Amniotic epithelial cell (primary cell): Measurements from ENCODE around the gene ANKRD55.
"Not testable (repeated sequence)": the region's sequence is repeated elsewhere in the genome, so short reads cannot be mapped to it uniquely, and the experiment has no call there.

Experiments used
- DNase-seq: peaks from one replicate; pipeline ENCODE4 v3.0.0-alpha.2; 2010; ENCODE audit warnings: low read depth

The ANKRD55 gene

DNA sequence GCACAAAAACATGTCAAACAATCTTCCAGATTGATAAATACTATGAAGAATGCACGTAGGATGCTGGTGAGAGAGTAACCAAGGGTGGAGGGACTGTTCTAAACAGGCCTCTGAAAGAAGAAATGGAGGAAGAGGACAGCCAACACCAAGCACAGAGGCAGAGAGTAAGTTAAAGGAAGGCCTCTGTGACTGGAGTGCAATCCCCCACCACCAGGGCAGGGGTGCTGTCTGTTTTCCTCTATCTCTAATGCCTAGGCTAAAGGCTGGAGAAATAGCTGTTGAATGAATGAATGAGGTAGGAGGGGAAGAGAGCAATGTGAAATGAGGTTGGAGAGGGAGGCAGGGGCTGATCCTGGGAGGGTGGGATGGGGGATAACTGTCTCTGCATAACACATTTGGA lies 88.9 kb downstream of the ANKRD55 start:
- no peak for DNase-seq

DNA sequence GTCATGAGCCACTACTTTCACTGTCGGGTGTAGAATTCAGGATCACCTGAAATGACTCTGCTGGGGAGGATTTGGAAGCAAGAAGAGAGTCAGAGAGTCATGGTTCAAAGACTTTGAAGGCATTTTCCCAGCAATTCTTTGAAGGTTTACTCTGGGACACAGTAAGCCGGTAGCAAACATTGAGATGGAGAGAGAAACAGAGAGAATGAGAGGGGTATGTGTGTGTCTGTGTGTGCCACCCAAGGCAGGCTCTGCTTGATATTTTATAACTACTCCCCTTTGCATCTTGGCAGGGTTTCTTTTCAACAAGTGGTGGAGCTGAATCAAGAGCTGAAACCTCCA lies 89.8 kb downstream of the ANKRD55 start:
- no peak for DNase-seq

DNA sequence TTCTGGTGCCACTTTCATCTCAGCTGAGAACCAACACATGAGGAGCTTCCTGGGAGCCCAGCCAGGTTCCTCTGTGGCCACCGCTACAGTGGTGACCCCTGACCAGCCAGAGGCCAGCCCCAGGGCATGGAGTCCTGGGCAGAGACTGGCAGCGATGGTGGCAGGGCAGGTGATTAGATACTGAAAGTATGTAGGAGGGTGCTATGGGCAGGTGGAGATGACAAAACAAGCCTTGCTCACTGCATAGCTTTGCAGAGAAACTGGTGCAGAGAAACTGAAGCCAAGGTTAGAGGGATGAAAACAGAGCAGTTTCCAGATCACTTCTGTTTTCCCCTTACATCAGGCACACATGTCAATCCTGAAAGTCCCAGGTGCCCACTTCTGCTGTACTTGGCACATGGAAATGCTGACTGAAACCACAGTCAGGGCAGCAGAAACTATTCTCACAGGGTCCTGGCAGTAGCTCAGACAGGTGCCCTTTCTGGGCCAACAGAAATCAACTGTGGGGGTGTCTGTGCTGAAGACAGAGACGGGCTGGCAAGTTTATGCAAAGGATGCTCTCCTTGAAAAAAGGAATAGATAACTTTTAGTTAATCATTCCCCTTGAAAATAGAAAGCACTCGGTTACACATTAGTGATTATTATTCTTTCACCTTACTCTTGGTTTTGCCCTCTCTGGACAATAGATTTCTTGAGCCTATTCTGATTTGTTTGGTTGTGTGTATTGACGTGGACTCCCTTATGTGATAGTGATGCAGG lies 90.3 kb downstream of the ANKRD55 start:
- no peak for DNase-seq

DNA sequence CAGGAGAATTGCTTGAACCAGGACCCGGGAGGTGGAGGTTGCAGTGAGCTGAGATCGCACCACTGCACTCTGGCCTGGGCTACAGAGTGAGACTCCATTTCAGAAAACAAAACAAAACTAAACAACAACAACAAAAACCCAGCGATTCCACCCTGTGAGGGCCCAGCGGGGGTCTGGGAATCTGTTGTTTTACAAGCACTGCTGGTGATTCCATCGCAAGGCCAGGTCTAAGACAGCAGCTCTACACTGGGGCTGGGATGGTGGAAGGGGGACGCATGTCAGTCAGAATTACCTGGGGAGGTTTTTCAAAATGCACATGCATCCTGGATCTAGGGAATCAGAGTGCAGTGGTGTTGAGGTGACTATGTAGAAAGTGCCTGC lies 90.9 kb downstream of the ANKRD55 start:
- DNase-seq: no peak

DNA sequence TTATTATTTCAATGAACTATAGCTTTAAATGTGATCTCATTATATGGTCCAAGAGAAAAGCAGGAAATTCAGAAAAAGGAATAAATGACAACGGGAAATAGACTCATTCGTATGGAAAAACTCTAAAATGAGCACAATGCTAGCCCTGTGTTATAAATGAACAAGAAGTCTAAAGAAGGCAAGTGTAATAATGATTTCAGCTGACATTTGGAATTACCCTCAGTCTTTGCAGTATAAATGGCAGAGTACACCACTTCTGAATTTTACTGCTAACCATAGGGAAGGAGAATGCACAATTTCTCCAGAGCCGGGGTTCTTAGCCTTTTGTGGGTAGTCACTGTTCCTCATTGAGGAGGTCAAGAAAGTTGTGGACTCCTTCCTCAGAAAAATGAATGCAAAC lies 93.1 kb downstream of the ANKRD55 start:
- DNase-seq: no peak

DNA sequence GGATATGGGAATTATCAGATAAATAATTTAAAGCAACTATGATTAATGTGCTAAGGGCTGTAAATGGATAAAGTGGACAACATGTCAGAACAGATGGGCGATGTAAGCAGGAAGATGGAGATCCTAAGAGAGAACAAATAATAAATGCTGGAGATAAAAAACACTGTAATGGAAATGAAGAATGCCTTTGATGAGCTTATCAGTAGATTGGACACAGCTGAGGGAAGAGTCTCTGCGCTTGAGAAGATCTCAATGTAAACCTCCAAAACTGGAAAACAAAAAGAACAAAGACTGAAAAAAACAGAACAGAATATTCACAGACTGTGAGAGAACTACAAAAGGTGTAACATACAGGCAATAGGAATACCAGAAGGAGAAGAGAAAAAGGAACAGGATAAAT lies 102.5 kb downstream of the ANKRD55 start:
- no peak for DNase-seq

DNA sequence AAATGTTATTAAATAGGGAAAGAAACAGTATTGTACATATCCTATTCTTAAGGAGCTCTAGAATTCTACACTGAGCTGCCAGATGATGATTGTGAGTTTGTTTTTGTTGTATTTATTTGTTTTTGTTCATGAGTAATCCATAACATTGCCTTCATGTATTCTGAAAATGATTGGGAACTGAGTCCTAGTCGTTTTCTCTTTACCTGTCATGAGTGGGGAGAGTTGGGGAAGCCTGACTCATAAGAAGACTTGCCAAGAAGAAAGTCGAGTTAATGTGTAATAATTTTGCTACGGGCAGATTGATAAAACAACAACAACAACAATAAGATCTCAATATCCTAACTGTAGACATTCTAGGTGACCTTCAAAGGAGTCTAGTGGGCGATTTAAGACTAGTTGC lies 103.8 kb downstream of the ANKRD55 start:
- DNase-seq: no peak

DNA sequence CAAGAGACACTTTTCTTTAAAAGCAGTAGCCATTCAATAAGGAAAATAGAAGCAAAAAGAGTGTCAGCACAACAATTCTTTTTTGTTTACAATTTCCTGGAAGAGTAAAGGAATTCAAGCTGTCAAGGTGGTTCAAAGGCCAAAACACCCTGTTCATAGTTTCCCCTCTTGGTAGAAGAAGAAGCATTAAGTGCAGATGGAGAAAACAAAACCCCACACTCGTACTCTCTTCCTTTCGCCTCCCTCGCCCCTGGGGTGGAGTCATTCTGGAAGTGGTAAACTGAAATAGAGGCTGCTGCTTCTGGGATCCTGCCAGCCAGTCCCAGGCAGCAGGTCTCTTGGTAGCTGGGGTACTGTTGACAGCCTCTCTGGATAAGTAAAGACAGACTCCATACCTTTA lies 105.0 kb downstream of the ANKRD55 start:
- no peak for DNase-seq

DNA sequence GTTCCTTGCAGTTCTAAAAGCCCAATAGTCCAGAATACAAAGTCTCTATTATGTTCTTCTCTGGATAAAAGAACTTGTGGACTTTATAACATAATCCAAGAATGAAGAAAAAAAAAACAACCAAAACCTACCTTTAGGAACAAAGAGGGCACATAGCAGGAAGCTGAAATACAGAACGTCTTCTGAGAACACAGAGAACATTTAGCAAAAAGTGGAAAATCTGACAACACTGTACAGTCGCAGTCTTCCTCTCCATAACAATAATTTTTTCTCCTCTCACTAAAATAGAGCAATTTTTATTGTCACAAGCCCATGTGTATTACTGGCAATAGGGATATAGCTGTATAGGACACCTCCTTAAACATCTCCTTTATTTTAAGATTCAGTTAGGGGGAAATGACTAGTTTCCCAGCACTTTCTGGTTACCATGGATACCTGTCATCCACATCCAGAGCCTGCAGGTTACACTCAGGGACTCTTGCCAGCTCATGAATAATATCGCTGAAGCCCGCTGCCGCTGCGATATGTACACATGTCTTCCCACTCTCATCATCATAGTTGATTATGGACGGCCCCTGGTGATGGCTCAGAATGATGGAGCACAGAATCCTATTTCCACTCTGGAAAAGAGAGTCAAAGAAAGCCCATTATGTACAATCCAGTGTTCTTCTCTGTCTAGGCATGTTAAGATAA lies 106.5 kb downstream of the ANKRD55 start:
- peak; percentile 72 for DNase-seq

DNA sequence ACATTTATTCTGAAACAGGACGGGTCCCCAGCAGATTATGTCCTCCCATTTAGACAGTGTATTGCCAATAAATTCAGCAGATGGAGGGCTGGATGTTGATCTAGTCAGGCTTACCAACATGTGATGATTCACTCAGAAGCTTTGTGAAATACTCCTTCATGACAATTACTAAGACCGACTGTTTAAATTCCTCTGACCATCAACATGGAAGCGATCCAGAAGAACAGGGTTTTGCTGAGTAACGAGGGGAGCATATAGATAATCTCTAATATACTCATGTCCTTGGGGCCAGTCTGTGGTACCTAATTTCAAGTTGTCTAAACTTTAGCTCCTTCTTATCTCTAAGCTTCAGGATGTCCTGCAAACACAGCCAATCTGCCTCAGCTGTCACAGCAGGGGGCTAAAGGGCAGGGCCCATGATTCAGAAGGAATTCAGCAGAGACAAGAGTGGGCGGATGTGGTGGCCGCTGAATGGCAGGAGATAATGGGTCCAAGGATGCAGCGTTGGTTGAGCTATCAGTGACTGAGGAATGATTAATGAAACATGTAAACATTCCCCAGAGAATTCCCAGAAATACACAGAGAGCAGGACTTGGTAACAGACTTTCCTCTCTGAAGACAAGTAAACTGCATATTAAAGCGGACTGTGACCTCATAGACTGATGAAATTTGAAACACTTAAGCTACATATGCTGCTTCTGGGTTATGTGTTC lies 109.4 kb downstream of the ANKRD55 start:
- peak; percentile 100 for DNase-seq

DNA sequence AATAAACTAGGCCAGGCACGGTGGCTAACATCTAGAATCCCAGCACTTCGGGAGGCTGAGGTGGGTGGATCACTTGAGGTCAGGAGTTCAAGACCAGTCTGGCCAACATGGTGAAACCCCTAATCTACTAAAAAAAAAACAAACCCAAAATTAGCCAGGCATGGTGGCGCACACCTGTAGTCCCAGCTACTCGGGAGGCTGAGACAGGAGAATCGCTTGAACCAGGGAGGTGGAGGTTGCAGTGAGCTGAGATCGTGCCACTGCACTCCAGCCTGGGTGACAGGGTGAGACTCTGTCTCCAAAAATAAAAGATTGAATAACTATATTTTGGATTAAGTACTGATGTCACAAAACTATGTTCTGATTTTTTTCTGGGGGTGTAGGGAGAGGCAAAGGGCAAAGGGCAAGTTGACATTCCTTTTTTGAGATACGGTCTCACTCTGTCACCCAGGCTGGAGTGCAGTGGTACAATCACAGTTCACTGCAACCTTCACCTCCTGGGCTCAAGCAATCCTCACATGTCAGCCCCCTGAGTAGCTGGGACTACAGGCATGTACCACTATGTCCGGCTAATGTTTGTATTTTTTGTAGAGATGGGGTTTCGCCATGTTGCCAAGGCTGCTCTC lies 110.7 kb downstream of the ANKRD55 start:
- not testable (repeated sequence) for DNase-seq

DNA sequence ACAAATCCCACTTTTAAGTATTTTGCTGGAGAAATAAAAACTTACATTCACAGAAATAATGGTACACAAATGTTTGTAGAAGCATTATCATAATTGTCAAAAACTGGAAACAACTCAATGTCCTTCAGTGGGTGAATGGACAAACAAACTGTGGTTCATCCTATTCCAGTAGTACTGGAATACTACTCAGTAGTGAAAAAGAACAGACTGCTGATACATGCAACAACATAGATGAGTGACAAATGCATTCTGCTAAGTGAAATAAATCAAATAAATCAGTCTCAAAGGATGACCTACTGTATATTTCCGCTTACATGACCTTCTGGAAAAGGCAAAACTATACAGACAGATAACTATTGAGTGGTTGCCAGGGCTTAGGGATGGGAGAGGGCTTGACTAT lies 114.1 kb downstream of the ANKRD55 start:
- no peak for DNase-seq

DNA sequence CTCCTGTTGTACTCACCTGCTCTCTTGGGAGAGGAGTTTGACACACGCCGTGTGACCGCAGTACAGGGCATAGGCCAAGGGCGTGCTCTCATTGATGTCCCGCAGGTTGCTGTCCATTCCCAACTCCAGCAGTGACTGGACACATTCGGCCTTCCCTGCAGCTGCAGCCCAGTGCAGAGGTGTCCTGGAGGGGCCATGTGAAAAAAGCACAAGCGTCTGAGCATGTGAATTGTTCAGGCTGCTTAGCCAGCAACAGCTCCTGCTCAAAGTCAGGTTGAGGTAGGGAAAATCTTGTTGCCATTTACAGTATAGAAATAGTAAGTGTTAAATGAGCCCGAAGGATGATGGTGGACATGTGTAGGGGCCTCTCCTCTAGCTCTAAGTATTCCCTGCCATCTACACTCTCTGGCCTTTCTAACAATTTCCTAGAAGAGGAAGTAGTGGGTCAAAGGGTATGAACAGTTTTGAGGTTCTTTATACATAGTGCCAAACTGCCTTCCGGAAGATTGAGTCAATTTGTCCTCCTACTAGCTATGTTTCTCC lies 116.5 kb downstream of the ANKRD55 start:
- no peak for DNase-seq

DNA sequence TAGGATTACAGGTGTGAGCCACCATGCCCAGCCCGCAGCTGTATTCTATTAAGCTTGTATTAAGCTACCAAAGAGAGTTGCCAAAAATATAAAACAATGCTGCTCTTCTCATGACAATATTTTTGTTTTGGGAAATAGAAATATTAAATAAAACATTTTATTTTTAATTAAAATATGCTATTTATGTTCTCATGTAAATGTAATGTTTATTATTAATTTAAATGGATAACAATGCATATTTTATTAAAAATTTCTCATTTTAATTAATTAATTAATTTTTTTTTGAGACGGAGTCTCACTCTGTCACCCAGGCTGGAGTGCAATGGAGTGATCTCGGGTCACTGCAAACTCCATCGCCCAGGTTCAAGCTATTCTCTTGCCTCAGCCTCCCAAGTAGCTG lies 117.5 kb downstream of the ANKRD55 start:
- DNase-seq: no peak

DNA sequence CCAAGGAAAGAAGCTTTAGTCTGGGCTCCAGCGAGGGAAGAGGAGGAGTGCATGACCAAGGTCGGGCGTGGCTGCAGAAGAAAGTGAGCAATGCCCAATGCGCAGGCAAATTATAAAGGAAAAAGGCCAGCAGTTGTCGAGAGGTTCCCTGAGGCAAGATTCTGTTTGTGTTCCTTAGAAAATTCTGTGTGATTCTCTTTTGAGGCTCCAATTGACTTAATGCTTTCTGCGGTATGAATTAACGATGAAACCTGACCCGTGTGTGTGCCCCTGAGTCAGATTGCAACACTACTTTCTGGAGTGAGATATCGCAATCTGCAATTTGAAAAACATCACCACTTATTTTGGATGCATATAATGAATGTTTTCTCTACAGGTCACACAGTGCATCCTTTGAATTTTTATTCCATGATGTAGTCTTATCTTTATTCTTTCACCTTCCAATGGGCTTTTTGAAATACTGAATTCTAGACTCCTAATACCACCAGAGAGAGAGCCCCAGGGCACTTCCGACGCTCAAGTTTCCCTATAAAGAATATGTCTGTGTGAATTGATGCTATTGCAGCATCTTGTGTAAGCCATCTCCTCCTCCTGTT lies 120.5 kb downstream of the ANKRD55 start:
- peak; percentile 93 for DNase-seq

DNA sequence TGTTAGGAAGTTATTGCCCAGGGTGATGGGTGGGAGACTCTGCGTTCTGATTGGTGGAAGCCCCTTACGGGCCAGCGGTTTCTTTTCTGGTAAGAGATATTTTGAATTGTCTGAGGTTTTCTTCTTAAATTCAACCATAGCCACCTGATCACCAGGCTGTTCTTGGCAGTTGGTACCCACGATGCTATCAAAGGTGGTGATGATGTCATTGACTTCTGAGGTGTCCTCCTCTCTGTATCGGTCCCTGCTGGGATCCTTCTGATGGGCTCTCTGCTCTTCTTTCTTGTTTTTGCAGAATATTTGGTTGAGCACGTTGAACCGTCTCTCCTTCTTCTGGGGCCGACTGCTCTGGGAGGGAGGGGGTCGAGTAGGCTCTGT lies 121.7 kb downstream of the ANKRD55 start:
- no peak for DNase-seq

DNA sequence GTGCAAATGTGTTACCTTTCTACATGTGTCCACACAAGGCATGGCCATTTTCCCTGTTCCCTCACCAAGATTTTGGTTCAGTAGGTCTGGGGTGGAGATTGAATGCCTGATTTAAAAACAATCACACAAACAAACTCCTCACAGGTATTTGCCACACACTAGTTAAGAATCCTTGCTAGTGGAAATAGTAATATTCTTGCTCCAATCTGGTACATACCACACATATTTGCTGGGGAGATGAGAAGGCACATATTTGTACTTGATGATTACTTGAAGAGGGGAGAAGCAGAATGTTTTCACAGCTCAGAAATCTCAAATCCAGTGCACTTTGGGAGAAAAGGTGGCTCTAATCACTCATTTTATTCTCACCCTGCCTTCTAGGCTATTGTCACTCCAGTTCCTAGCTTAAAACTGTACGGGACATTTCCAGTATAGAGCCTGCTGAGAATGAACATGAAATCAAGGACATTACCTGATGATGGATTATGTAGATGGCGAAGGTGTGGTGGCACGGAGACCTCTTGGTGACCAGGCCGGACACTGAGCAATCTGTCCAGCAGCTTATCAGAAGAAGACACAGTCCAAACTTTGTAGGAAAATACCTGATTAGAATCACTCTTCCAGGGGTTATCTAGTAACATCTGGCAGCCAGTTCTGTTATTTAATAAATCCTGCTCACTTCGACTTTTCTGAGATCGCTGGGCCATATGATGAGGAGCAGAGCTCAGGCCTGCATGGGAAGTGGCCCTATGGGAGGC lies 122.3 kb downstream of the ANKRD55 start:
- peak; percentile 60 for DNase-seq

DNA sequence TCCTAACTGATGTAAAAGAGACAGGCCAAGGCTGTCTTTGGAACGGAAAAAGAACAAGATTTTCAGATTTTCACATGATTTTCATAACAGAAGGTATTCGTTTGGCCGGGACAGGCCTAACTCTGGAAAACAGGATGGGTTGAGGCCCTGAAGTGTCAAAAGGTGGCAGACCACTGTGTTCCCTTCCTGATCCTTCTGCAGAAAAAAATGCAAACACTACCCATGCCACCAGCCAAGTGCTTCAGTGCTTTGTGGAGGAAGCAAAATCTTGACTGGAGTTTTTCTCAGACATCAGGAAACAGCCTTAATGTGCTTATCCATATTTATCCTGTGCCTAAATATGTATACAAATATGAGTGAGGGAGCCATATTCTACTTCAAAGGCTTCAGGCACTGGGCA lies 124.9 kb downstream of the ANKRD55 start:
- DNase-seq: no peak

DNA sequence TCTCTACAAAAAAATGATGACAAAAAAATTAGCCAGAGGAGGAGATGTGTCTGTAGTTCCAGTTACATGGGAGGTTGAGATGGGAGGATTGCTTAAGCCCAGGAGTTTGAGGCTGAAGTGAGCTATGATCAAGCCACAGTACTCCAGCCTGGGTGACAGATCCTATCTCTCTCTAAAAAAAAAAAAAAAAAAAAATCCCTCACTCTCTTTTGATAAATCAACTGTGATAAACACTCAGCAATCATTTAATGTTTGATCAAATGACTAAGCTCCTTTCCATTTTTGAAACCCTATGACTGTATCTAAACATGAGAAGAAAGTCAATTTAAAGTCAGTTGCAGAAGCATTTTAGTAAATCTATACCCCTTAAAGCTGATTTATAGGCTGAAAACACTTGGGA lies 126.3 kb downstream of the ANKRD55 start:
- no peak for DNase-seq

DNA sequence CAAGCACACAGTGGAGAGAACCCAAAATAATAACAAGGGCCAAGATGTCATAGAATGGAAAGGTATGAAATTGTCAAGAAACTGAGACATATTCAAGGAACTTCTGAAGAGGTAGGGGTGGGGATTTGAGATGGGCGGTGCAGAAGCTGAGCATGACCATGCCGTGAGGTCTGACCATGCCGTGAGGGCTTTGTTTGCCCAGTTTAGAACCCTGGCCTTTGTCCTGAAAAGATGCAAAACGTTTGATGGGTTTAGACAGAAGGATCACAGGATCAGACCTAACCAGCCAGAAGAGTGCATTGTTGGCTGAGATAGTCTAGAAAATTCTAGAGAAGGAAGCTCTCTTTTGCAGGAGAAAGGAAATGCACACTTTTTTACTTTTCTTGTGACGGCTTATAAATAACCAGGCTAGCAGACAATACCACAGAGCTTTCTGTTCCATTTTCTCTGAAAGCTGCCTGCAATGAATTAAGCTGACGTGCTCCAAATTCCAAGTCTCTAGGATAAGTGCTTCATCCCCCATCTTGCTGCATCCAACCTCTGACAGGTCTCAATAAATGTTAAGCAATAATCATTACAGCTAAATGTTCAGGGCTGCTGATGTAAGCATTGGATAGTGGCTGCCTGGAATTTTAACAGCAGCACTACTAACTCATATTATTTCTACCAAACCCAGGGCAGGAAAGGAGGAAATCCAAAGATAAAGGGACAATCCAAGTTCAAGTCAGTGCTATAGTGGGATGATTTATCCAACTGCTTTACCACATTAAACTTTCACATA lies 127.4 kb downstream of the ANKRD55 start:
- DNase-seq: no peak

DNA sequence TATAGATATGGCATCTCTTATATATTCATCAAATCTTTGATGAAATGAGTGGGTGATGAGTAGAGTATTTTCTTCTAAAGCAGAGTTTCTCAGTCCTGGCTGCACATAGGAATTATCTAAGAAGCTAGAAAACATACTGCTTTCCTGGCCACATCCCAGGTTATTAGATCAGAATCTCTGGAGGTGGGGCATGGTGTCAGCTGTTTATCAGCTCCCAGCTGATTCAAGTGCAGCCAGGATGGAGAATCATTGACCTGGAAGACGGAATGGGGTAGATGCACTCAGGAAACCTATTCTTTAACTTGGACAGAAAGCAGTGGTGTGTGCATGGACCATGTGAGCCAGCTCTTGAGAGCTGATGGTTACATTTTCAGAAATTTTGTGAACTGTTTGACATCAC lies 130.2 kb downstream of the ANKRD55 start:
- DNase-seq: peak; percentile 29
